BJ (cell line): ENCODE results near the gene CPEB2. TPM values are rescaled to one million over a fixed set of nuclear protein-coding genes. Genes with fewer than 3 reads are reported as not detected.

Experiments used
- CTCF ChIA-PET: fragments of 350-600 bp; formaldehyde crosslinking; extraction: SDS; loops from one replicate; lab custom pipeline; 2021; ENCODE audit warnings: antibody characterized with exemption, inconsistent platforms; lab: Yijun Ruan, JAX
- POLR2A ChIA-PET: fragments of 300-600 bp; sonication (Branson Sonifier 250); formaldehyde crosslinking; extraction: SDS; loops from one replicate; lab custom pipeline; 2021; ENCODE audit warnings: antibody characterized with exemption; lab: Charles Lee
- DNase-seq: peaks from one replicate; pipeline ENCODE4 v3.0.0-alpha.2; 2011; ENCODE audit warnings: low read depth
- H3K27me3 ChIP-seq: 2 replicates; pipeline ENCODE4 v1.6.0; 2011; ENCODE audit warnings: low read length; ENCODE audit not compliant: control insufficient read depth, insufficient read depth
- H3K36me3 ChIP-seq: 2 replicates; pipeline ENCODE4 v1.5.1; 2011; ENCODE audit warnings: low read length; ENCODE audit not compliant: control insufficient read depth, insufficient read depth
- H3K4me3 ChIP-seq: 2 replicates; pipeline ENCODE4 v1.5.1; 2011; ENCODE audit warnings: low read depth, mild to moderate bottlenecking, control low read depth, low read length
- CTCF ChIP-seq: IDR thresholded peaks from 2 replicates; pipeline ENCODE4 v1.5.1; 2011; ENCODE audit warnings: low read depth, mild to moderate bottlenecking, control low read depth, inconsistent platforms, low read length, moderate library complexity; ENCODE audit not compliant: insufficient read depth
- polyA plus RNA-seq: library from polyadenylated mRNA; depleted of rRNA; stranded (reverse); fragments of >200 nt; gene quantifications from 2 replicates; pipeline ENCODE4 v1.2.3, GENCODE V29; 2011

CPEB2 gene
- polyA plus RNA-seq, 1 experiment: 2.8 TPM

GRCh38 chr4:15034071-15034764 lies 31.9 kb downstream of the CPEB2 start:
- peak; percentile 24 for DNase-seq
- no peak for TF ChIP-seq CTCF
- H3K27me3 ChIP-seq: no peaks in the 10 kb centered on the region
- POLR2A ChIA-PET: interaction anchor here (1.1 kb wide), 1 partner anchor 13 kb away, joined by 5 read pairs; no protein-coding TSS in a partner anchor
- CTCF ChIA-PET: interaction anchor here (1.3 kb wide), 1 partner anchor 10 kb away, joined by 4 read pairs; no protein-coding TSS in a partner anchor
- no peak overlapping the region for H3K4me3 ChIP-seq
- H3K36me3 ChIP-seq: no peaks in the 10 kb centered on the region

GRCh38 chr4:15035159-15035558 lies 32.9 kb downstream of the CPEB2 start:
- no peak for DNase-seq
- TF ChIP-seq CTCF: no peak
- Histone ChIP-seq H3K4me3 (no peak overlapping the region), H3K27me3 (no peaks in the 10 kb centered on the region), H3K36me3 (no peaks in the 10 kb centered on the region)
- CTCF ChIA-PET: interaction anchor here (1.3 kb wide), 1 partner anchor 11 kb away, joined by 4 read pairs; no protein-coding TSS in a partner anchor
- POLR2A ChIA-PET: interaction anchor here (0.5 to 1.1 kb wide), 2 partner anchors 14 to 53 kb away, joined by 3 to 5 read pairs; no protein-coding TSS in a partner anchor

- H3K36me3 ChIP-seq: no peaks in the 10 kb centered on the region
- POLR2A ChIA-PET: interaction anchor here (0.5 kb wide), 1 partner anchor 35 kb away, joined by 4 read pairs; the partner anchor contains the start of gene CPEB2
- no peak for DNase-seq
These were observed 35.8 kb downstream of the CPEB2 start for GRCh38 chr4:15037923-15038541.

GRCh38 chr4:15040916-15041463 lies 38.7 kb downstream of the CPEB2 start:
- H3K36me3 ChIP-seq: no peaks in the 10 kb centered on the region
- no peaks in the 10 kb centered on the region for H3K27me3 ChIP-seq
- ChIA-PET POLR2A (no interaction called here), CTCF (interaction anchor here (1.0 to 1.7 kb wide), 2 partner anchors 11 to 145 kb away, joined by 4 to 5 read pairs; no protein-coding TSS in a partner anchor)
- no peak for TF ChIP-seq CTCF
- no peak overlapping the region for H3K4me3 ChIP-seq
- DNase-seq: no peak

More at GRCh38 chr4:15037923-15038541, 35.8 kb downstream of the CPEB2 start:
- no peak for TF ChIP-seq CTCF
- Histone ChIP-seq H3K4me3 (no peak overlapping the region), H3K27me3 (no peaks in the 10 kb centered on the region)
- CTCF ChIA-PET: interaction anchor here (0.6 to 0.7 kb wide), 3 partner anchors 1119 to 1516 kb away, joined by 3 to 5 read pairs (median 5); no protein-coding TSS in a partner anchor
